SK-MEL-5 (cell line): ENCODE results near the gene DMRT3. TPM values are rescaled to one million over a fixed set of nuclear protein-coding genes. Genes with fewer than 3 reads are reported as not detected.

Experiments used
- DNase-seq: peaks from one replicate; pipeline ENCODE4 v3.0.0-alpha.2; 2016; ENCODE audit warnings: low read depth, low spot score
- in situ Hi-C: cut with HindIII; loops from 2 replicates; pipeline ENCODE4 v1.10.0; 2016; ENCODE audit warnings: low sequenced_read_pairs, high pct_unique_total_duplicates, low pct_unique_long_range_greater_than_20kb
- small RNA-seq, 2 experiments: library from RNA; depleted of rRNA; stranded (forward); fragments of <200 nt; gene quantifications; one replicate each; pipeline ENCODE3, GENCODE V24; 2014
- total RNA-seq: library from RNA; depleted of rRNA; stranded (reverse); fragments of >200 nt; shearing (Covaris generic); gene quantifications from 2 replicates; pipeline ENCODE4 v1.2.3, GENCODE V29; 2014; rRNA removed

DMRT3 gene
- total RNA-seq, 1 experiment from 2014 or later, result not detected

GRCh38 chr9:1026219-1026618 lies 49.8 kb downstream of the DMRT3 start:
- no peak for DNase-seq
- in situ Hi-C loops, result no loop called here

GRCh38 chr9:1028501-1029190 lies 52.2 kb downstream of the DMRT3 start:
- in situ Hi-C loops, result no loop called here
- DNase-seq, result no peak

GRCh38 chr9:1031951-1032601 lies 55.6 kb downstream of the DMRT3 start:
- in situ Hi-C loops, result no loop called here
- no peak for DNase-seq

- no peak for DNase-seq
- in situ Hi-C loops, result no loop called here
These were observed 57.8 kb downstream of the DMRT3 start for GRCh38 chr9:1034271-1034670.

GRCh38 chr9:1039589-1039988 lies 63.1 kb downstream of the DMRT3 start:
- DNase-seq, result no peak
- in situ Hi-C loops, result no loop called here

Small RNA genes lying within 50 kb of the gene (small RNA-seq; reads per million reads assigned to genes)
- gene RNU6-1073P, result 0 reads per million in 2 experiments

Other genes starting within 250 kb of the DMRT3 start
- not detected in 2 replicates for gene DMRT1, start 135.0 kb upstream of the DMRT3 start, total RNA-seq
- gene DMRT2, start 73.7 kb downstream of the DMRT3 start, total RNA-seq, result 3.4 and 4.0 TPM in 2 replicates